ACHN (cell line): Measurements from ENCODE around the gene HS6ST1.

Experiments
- DNase-seq: peaks from one replicate; pipeline ENCODE4 v3.0.0-alpha.2; 2015
- in situ Hi-C: cut with HindIII; loops from 2 replicates; pipeline ENCODE4 v1.10.0; 2017; ENCODE audit warnings: low sequenced_read_pairs, low pct_ligation_motif_present, low pct_unique_long_range_greater_than_20kb

Gene HS6ST1

DNA sequence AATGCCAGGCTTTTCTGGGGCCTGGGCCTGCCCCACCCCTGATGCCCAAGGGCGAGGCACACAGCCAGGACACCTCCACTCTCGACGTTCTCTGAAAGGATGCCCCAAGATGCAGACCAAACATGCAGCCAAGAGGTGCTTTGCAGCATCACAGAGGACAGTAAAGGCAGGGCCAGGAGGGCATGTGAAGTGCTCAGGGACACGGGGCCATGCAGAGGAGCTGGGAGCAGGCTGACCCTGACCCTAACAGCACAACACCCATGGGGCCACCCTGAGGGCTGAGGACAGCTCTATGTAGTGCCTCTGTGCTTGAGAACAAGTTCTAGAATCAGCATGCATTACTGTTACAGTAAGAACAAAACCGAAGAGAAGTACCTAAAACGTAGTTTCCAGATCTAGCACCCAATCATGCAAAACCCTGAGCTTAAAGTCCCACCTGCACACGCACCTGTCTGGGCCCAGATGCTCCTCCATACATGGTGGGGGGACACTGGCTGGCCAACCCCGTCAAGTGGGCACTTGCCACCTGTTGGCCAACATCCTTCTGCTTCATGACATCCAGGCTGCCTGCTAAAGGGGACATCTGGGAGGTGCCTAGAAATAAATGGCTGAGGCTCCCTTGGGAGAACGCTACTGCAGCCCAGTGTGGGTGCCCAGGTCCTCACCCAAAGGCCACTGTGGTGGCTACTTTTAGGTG, 15.4 kb downstream of the HS6ST1 start:
- in situ Hi-C loops, result no loop called here
- no peak for DNase-seq

DNA sequence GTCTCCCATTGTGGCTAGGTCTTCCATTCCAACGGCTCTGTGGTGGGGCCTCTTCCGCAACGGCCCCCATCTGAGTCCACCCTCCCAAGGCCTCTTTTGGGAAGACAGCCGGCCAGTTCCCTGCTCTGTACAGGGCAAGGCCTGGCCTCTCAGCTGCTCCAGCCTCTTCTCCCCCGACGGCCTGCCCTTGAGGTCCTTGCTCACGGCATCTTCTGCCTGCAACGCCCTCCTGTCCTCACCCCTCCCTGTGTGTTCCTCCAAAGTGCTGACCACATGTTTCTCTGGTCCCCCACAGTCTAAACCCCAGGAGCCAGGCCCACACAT, 16.0 kb downstream of the HS6ST1 start:
- no peak for DNase-seq
- in situ Hi-C loops, result no loop called here

- no peak for DNase-seq
- in situ Hi-C loops, result no loop called here
These were observed 16.5 kb downstream of the HS6ST1 start for GRCh38 chr2:128302011-128302743.

DNA sequence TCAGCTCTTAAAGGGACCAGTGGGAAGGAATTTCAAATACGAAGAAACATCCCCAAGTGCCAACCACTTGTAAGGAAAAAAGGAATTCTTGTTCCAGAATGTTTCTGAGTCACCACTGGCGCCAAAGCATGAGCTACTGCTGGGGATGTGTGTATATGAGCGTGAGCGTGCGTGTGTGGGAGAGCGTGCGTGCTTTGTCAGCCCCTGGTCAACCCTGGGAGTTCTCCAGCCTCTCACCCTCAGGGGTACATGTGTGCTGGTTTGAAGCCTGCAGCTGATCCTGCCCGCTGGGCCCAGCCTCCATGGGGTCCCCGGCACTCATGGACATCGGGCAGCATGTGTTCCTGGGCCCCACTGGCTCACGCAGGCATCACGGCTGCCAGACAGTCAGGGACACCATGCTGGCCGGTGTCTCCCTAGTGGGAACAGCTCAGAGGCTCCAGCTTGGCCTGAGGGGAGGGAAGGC, 17.1 kb downstream of the HS6ST1 start:
- in situ Hi-C loops, result no loop called here
- peak; percentile 52 for DNase-seq

DNA sequence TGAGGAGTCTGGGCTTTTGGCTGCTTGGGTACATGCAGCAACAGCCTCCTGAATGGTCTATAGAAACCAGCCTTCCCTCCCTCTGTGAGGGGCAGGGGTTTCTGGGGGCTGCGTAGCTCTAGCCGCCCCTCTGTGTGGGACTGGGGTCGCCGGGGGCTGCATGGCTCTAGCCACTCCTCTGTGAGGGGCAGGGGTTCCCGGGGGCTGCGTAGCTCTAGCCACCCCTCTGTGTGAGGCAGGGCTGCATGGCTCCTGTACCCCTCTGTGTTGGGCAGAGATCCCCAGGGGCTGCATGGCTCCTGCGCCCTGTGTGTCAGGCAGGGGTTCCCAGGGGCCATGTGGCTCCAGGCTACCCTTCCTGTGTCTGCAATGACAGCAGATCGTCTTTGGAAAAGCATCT, 17.6 kb downstream of the HS6ST1 start:
- in situ Hi-C loops, result no loop called here
- DNase-seq, result no peak

GRCh38 chr2:128300151-128301020, 18.3 kb downstream of the HS6ST1 start:
- in situ Hi-C loops, result no loop called here
- DNase-seq, result no peak

GRCh38 chr2:128299628-128300027, 19.0 kb downstream of the HS6ST1 start:
- no peak for DNase-seq
- in situ Hi-C loops, result no loop called here

- no peak for DNase-seq
- in situ Hi-C loops, result no loop called here
These were observed 19.7 kb downstream of the HS6ST1 start for GRCh38 chr2:128298846-128299507.

GRCh38 chr2:128298286-128298685, 20.4 kb downstream of the HS6ST1 start:
- in situ Hi-C loops, result no loop called here
- no peak for DNase-seq

DNA sequence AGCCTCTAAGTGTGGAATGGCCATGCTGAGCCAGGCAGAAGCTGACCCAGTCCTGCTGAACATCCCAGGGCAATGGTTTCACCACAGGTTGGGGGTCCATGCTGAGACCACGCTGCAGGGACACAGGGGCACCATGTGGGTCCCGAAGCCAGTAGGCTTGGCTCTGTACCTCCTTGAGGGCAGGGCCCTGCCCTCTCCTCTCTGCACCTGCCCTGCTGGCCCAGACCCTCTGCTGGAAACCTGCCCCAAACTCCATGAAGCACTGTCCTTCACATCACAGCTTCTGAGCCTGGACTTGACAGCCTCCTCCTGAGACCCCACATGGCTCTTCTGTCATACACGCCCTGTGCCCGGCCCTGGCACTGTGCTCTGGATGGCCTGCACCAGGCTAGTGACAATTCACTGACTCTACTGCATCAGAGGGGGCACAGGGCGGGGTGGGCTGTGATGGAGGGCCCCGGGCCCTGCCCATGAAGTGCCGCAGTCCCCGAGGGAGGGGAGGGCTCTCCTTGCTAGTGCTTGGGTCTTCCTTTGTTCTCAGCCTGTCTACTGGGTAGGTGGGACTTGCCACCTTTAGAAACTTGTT, 24.7 kb downstream of the HS6ST1 start:
- no peak for DNase-seq
- in situ Hi-C loops, result no loop called here

DNA sequence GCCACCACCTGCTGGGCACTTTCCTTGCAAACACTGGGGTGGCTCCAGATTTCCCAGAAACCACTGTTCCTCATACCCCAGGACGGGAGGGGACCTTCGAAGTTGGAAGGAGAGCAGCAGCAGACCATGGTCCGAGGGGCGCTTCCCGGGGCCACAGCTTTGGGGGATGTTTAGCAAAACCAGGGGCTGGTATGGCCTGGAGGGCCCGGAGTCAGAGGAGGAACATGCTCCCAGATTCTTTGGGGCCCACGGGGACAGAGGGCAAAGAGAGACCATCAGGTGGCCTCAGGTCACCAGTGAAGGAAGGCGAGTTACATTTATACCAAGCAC, 25.3 kb downstream of the HS6ST1 start:
- no peak for DNase-seq
- in situ Hi-C loops, result no loop called here

- no peak for DNase-seq
- in situ Hi-C loops, result no loop called here
These were observed 25.9 kb downstream of the HS6ST1 start for GRCh38 chr2:128292599-128293425.

GRCh38 chr2:128291844-128292598, 26.6 kb downstream of the HS6ST1 start:
- DNase-seq, result no peak
- in situ Hi-C loops, result no loop called here

- in situ Hi-C loops, result no loop called here
- no peak for DNase-seq
These were observed 27.4 kb downstream of the HS6ST1 start for GRCh38 chr2:128291161-128291843.

GRCh38 chr2:128290356-128290755, 28.3 kb downstream of the HS6ST1 start:
- in situ Hi-C loops, result no loop called here
- peak; percentile 5 for DNase-seq

DNA sequence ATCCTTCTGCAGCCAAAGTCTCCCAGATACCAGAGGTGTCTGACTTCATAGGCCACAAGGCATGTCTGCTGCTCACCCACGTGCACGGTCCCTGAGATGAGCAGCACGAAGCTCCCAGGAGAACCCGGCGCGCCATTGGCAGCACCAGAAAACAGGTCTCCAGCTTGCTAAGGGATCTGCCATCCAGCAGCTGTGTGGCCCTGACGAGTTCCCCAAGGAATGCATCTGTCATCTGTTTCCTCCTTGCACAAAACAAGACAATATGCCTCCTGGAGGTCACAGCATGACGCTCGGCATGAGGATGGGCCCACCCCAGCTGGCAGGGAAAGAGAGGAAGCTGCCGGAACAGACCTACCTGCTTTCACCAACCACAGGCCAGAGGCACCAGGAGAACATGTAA, 29.2 kb downstream of the HS6ST1 start:
- no peak for DNase-seq
- in situ Hi-C loops, result no loop called here

DNA sequence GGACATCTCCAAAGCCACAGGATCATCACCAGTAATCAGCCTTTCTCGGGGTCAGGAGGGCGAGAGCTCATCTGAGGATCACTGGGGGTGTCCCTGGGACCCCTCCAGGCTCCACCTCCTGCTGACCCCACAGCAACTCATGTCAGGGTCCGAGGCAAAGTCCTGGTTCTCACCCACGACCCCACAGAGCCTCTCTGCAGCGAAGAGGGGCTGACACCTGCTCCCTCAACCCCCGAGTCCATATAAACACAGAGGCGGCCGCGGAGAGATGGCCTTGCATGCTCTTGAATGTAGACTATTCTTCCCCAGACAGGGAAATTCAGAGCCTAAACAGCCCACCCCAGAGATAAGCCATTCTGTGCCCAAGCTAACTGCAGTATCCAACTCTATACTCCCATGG, 29.9 kb downstream of the HS6ST1 start:
- DNase-seq, result no peak
- in situ Hi-C loops, result no loop called here
